BJ (cell line): ENCODE data around the gene DNAJC4. TPM values are rescaled to one million over a fixed set of nuclear protein-coding genes. Genes with fewer than 3 reads are reported as not detected.

ENCODE experiments used
- CTCF ChIA-PET: fragments of 350-600 bp; formaldehyde crosslinking; extraction: SDS; loops from one replicate; lab custom pipeline; 2021; ENCODE audit warnings: antibody characterized with exemption, inconsistent platforms; lab: Yijun Ruan, JAX
- POLR2A ChIA-PET: fragments of 300-600 bp; sonication (Branson Sonifier 250); formaldehyde crosslinking; extraction: SDS; loops from one replicate; lab custom pipeline; 2021; ENCODE audit warnings: antibody characterized with exemption; lab: Charles Lee
- DNase-seq: peaks from one replicate; pipeline ENCODE4 v3.0.0-alpha.2; 2011; ENCODE audit warnings: low read depth
- H3K27me3 ChIP-seq: 2 replicates; pipeline ENCODE4 v1.6.0; 2011; ENCODE audit warnings: low read length; ENCODE audit not compliant: control insufficient read depth, insufficient read depth
- H3K36me3 ChIP-seq: 2 replicates; pipeline ENCODE4 v1.5.1; 2011; ENCODE audit warnings: low read length; ENCODE audit not compliant: control insufficient read depth, insufficient read depth
- H3K4me3 ChIP-seq: 2 replicates; pipeline ENCODE4 v1.5.1; 2011; ENCODE audit warnings: low read depth, mild to moderate bottlenecking, control low read depth, low read length
- CTCF ChIP-seq: IDR thresholded peaks from 2 replicates; pipeline ENCODE4 v1.5.1; 2011; ENCODE audit warnings: low read depth, mild to moderate bottlenecking, control low read depth, inconsistent platforms, low read length, moderate library complexity; ENCODE audit not compliant: insufficient read depth
- polyA plus RNA-seq: library from polyadenylated mRNA; depleted of rRNA; stranded (reverse); fragments of >200 nt; gene quantifications from 2 replicates; pipeline ENCODE4 v1.2.3, GENCODE V29; 2011

The DNAJC4 gene
- polyA plus RNA-seq, 1 experiment, result 42.1 TPM

GRCh38 chr11:64237484-64237951 lies 7.2 kb downstream of the DNAJC4 start:
- H3K4me3 ChIP-seq, result no peak overlapping the region
- DNase-seq, result no peak
- peaks cover 4% of the 10 kb centered on the region for H3K36me3 ChIP-seq
- TF ChIP-seq CTCF, result no peak
- ChIA-PET CTCF (interaction anchor here (1.1 to 4.4 kb wide), 2 partner anchors 11 to 14 kb away, joined by 3 to 18 read pairs; partner anchors contain the start of genes NUDT22, PLCB3 and TRPT1), POLR2A (no interaction called here)
- H3K27me3 ChIP-seq, result no peaks in the 10 kb centered on the region

GRCh38 chr11:64238076-64238475 lies 7.7 kb downstream of the DNAJC4 start:
- POLR2A ChIA-PET, result no interaction called here
- CTCF ChIA-PET, result interaction anchor here (0.6 to 4.4 kb wide), 3 partner anchors 13 to 32 kb away, joined by 3 to 18 read pairs (median 3); partner anchors contain the start of gene PLCB3

GRCh38 chr11:64238999-64239398 lies 8.7 kb downstream of the DNAJC4 start:
- ChIA-PET CTCF (interaction anchor here (1.0 to 4.4 kb wide), 2 partner anchors 12 to 33 kb away, joined by 3 to 18 read pairs; partner anchors contain the start of gene PLCB3), POLR2A (no interaction called here)
- DNase-seq, result no peak
- Histone ChIP-seq H3K4me3 (no peak overlapping the region), H3K27me3 (no peaks in the 10 kb centered on the region), H3K36me3 (peaks cover 13% of the 10 kb centered on the region)
- TF ChIP-seq CTCF, result no peak

More at GRCh38 chr11:64238076-64238475, 7.7 kb downstream of the DNAJC4 start:
- Histone ChIP-seq H3K36me3 (peaks cover 6% of the 10 kb centered on the region), H3K4me3 (no peak overlapping the region), H3K27me3 (no peaks in the 10 kb centered on the region)
- DNase-seq, result no peak
- no peak for TF ChIP-seq CTCF

- ChIA-PET POLR2A (interaction anchor here (0.6 kb wide), 1 partner anchor 453 kb away, joined by 3 read pairs; no protein-coding TSS in a partner anchor), CTCF (interaction anchor here (4.4 kb wide), 1 partner anchor 11 kb away, joined by 18 read pairs; the partner anchor contains the start of gene PLCB3)
- Histone ChIP-seq H3K36me3 (peaks cover 16% of the 10 kb centered on the region), H3K4me3 (peak overlapping the region; percentile 93), H3K27me3 (no peaks in the 10 kb centered on the region)
- DNase-seq, result no peak
- no peak for TF ChIP-seq CTCF
These were observed 9.5 kb downstream of the DNAJC4 start for GRCh38 chr11:64239662-64240434.
